ENCODE data around the gene CCL24. TPM values are rescaled to one million over a fixed set of nuclear protein-coding genes. Genes with fewer than 3 reads are reported as not detected.

The CCL24 gene
- total RNA-seq, 2 donors from 2014 or later = not detected

- H3K4me3 ChIP-seq = no peak overlapping the region
- no peaks in the 10 kb centered on the region for H3K36me3 ChIP-seq
- no peak overlapping the region for H3K27ac ChIP-seq
- DNase-seq (ENCODE audit: low spot score) = no peak
- H3K9me3 ChIP-seq = no peaks in the 10 kb centered on the region
- no peaks in the 10 kb centered on the region for H3K27me3 ChIP-seq
- no peaks in the 10 kb centered on the region for H3K4me1 ChIP-seq
- TF ChIP-seq CTCF (IDR thresholded peaks at IDR 0.05) = no peak
Observed at GRCh38 chr7:75817116-75817515, 3.5 kb upstream of the CCL24 start.

GRCh38 chr7:75815418-75816064, 1.9 kb upstream of the CCL24 start:
- Histone ChIP-seq H3K36me3 (no peaks in the 10 kb centered on the region), H3K27me3 (no peaks in the 10 kb centered on the region), H3K9me3 (no peaks in the 10 kb centered on the region), H3K4me1 (no peaks in the 10 kb centered on the region), H3K27ac (no peak overlapping the region), H3K4me3 (no peak overlapping the region)
- no peak for TF ChIP-seq CTCF (IDR thresholded peaks at IDR 0.05)
- no peak for DNase-seq (ENCODE audit: low spot score)

DNA sequence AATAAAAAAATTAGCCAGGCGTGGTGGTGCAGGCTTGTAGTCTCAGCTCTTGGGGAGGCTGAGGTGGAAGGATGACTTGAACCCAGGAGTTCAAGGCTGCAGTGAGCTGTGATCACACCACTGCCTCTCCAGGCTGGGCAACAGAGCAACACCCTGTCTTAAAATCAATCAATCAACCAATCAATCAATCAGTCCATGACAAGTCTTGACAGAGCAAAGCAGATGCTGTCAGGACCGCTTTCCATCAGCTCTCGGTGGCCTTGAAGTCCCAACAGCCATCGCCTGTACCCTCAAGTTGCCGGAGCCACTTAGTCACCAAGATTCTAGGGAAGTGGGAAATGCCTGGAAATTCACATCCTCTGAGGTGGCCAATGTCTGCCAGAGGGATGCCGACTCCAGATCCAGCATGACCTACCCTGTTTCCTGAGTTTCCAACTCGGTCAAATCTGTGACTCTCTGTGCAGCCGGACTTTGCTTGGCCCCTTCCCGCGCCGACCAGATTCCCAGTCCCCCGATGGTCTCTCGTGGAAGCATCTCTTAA, 871 bp upstream of the CCL24 start:
- no peak for TF ChIP-seq CTCF (IDR thresholded peaks at IDR 0.05)
- no peaks in the 10 kb centered on the region for H3K4me1 ChIP-seq
- no peak overlapping the region for H3K4me3 ChIP-seq
- no peak overlapping the region for H3K27ac ChIP-seq
- H3K9me3 ChIP-seq = no peaks in the 10 kb centered on the region
- no peak for DNase-seq (ENCODE audit: low spot score)
- H3K27me3 ChIP-seq = no peaks in the 10 kb centered on the region
- no peaks in the 10 kb centered on the region for H3K36me3 ChIP-seq

DNA sequence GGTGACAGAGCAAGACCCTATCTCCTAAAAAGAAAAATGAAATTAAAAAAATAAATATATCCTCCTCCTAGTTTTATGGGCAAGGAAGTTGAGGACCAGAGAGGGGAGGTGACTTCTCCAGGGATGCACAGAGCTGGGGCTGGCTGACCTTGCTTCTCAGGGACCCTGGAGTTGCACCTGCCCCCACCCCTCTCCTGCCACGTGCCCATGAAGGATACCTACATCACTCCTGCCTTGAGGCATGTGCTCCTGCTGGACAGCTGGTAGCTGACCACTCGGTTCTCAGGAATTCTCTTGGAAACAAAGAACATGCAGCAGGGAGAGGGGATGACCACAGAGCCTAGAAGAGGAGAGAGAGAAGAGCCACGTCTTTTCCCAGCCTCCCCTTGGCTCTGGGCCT, 522 bp downstream of the CCL24 start:
- H3K4me1 ChIP-seq = no peaks in the 10 kb centered on the region
- no peak overlapping the region for H3K27ac ChIP-seq
- no peak overlapping the region for H3K4me3 ChIP-seq
- no peaks in the 10 kb centered on the region for H3K9me3 ChIP-seq
- no peak for DNase-seq (ENCODE audit: low spot score)
- no peaks in the 10 kb centered on the region for H3K36me3 ChIP-seq
- TF ChIP-seq CTCF (IDR thresholded peaks at IDR 0.05) = no peak
- no peaks in the 10 kb centered on the region for H3K27me3 ChIP-seq

DNA sequence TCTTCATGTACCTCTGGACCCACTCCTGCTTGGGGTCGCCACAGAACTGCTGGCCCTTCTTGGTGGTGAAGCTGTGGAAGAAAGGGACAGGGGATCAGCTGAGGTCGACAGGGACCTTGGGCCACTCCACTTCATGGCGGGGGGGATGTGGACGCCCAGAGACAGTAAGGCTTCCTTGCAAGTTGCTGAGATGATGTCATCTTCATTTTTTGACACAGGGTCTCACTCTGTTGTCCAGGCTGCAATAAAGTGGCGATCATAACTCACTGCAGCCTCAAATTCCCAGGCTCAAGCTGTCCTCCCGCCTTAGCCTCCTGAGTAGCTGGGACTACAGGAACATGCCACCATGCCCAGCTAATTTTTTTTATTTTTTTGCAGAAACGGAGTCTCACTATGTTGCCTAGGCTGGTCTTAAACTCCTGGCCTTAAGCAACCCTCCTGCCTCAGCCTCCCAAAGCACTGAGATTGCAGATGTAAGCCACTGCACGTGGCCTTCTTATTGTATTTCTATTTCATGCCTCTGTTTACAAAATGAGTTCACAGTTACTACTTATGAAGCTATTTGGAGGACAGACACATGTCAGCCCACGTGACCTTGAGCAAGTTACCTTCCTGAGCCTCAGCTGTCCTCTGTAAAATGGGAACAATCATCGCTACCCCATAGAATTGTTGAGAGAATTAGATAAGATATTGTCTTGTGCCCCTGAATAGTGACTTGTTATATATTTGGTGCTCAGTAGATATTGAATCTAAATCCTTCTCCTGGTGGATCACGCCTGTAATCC, 1.5 kb downstream of the CCL24 start:
- H3K27me3 ChIP-seq = no peaks in the 10 kb centered on the region
- H3K4me1 ChIP-seq = no peaks in the 10 kb centered on the region
- peaks cover under 1 to 8% of the 10 kb centered on the region in 2 donors for H3K9me3 ChIP-seq
- H3K36me3 ChIP-seq = no peaks in the 10 kb centered on the region
- DNase-seq (ENCODE audit: low spot score) = no peak
- H3K4me3 ChIP-seq = no peak overlapping the region
- no peak for TF ChIP-seq CTCF (IDR thresholded peaks at IDR 0.05)
- H3K27ac ChIP-seq = no peak overlapping the region

Measured in right atrium auricular region (tissue), 2 donors.